NB4 (cell line): ENCODE results near the gene PTGR2.

Experiments
- DNase-seq: peaks from one replicate; pipeline ENCODE4 v3.0.0; 2010; ENCODE audit warnings: low read depth
- H3K4me3 ChIP-seq: one replicate; pipeline ENCODE4 v1.5.1; 2011; ENCODE audit warnings: mild to moderate bottlenecking, low read depth, low read length, moderate library complexity
- CTCF ChIP-seq: IDR thresholded peaks from one replicate; pipeline ENCODE4 v1.5.1; 2012; ENCODE audit warnings: low read depth, low read length
- MAX ChIP-seq: IDR thresholded peaks from 2 replicates; pipeline ENCODE4 v1.6.1; 2011; ENCODE audit warnings: low read depth, low read length
- MYC ChIP-seq: IDR thresholded peaks from 2 replicates; pipeline ENCODE4 v1.6.1; 2011; ENCODE audit warnings: low read depth, low read length
- POLR2A ChIP-seq: IDR thresholded peaks from 2 replicates; pipeline ENCODE4 v1.6.1; 2011; ENCODE audit warnings: mild to moderate bottlenecking; ENCODE audit not compliant: insufficient read length; ENCODE audit errors: extremely low read depth

PTGR2 gene

GRCh38 chr14:73851567-73852382 lies at the start of gene PTGR2:
PTGR2 (plus strand) TSS chr14:73851831; CDS start chr14:73858863, 7,032 bp downstream.
- DNase-seq: peak; percentile 93
- TF ChIP-seq CTCF (no peak), POLR2A (peak; percentile 58), MYC (peak; percentile 15; the same call in 1 of the 2 replicates), MAX (no peak)
- H3K4me3 ChIP-seq: peak within 1 kb of the TSS; percentile 96

GRCh38 chr14:73802431-73803188 lies 49.0 kb upstream of the PTGR2 start:
- H3K4me3 ChIP-seq: no peak overlapping the region
- peak; percentile 49 for DNase-seq
- no peak for TF ChIP-seq MYC
- no peak for TF ChIP-seq CTCF
- no peak for TF ChIP-seq POLR2A
- no peak for TF ChIP-seq MAX

GRCh38 chr14:73804636-73805035 lies 47.0 kb upstream of the PTGR2 start:
- TF ChIP-seq POLR2A: no peak
- TF ChIP-seq MAX: no peak
- TF ChIP-seq CTCF: no peak
- no peak for TF ChIP-seq MYC
- H3K4me3 ChIP-seq: no peak overlapping the region
- no peak for DNase-seq

- no peak for TF ChIP-seq CTCF
- no peak for TF ChIP-seq POLR2A
- TF ChIP-seq MYC: no peak
- TF ChIP-seq MAX: no peak
- no peak for DNase-seq
- H3K4me3 ChIP-seq: no peak overlapping the region
Measured at GRCh38 chr14:73807457-73807856, 44.2 kb upstream of the PTGR2 start.

GRCh38 chr14:73809391-73809790 lies 42.2 kb upstream of the PTGR2 start:
- no peak overlapping the region for H3K4me3 ChIP-seq
- TF ChIP-seq MAX (no peak), MYC (no peak), CTCF (no peak), POLR2A (no peak)
- no peak for DNase-seq
